Bronchial epithelial cell (primary cell): Measurements from ENCODE around the gene CHD9. TPM values are rescaled to one million over a fixed set of nuclear protein-coding genes. Genes with fewer than 3 reads are reported as not detected.
"Not testable (repeated sequence)": the region's sequence is repeated elsewhere in the genome, so short reads cannot be mapped to it uniquely, and the experiment has no call there.

ENCODE experiments used
- DNase-seq: peaks from one replicate; pipeline ENCODE4 v3.0.0-alpha.2; 2010; ENCODE audit warnings: low read depth
- FAIRE-seq: peaks from 2 replicates; lab custom pipeline; 2011; peaks lifted over from hg19 to GRCh38; lab: Jason Lieb, UNC
- H3K27me3 ChIP-seq: 2 replicates; pipeline ENCODE4 v1.5.1; 2011; ENCODE audit warnings: low read length; ENCODE audit not compliant: control insufficient read depth, insufficient read depth
- H3K36me3 ChIP-seq: 2 replicates; pipeline ENCODE4 v1.5.1; 2011; ENCODE audit warnings: low read length; ENCODE audit not compliant: control insufficient read depth, insufficient read depth
- H3K4me3 ChIP-seq: 2 replicates; pipeline ENCODE4 v1.5.1; 2011; ENCODE audit warnings: mild to moderate bottlenecking, low read depth, low read length, control low read depth
- CTCF ChIP-seq: IDR thresholded peaks from 2 replicates; pipeline ENCODE4 v1.5.1; 2011; ENCODE audit warnings: mild to moderate bottlenecking, moderate library complexity, low read length, control low read depth, inconsistent platforms; ENCODE audit not compliant: insufficient read depth, severe bottlenecking
- total RNA-seq: library from RNA; depleted of rRNA; stranded (reverse); fragments of >200 nt; gene quantifications from 2 replicates; pipeline ENCODE4 v1.2.1, GENCODE V29; 2014

Gene CHD9
- total RNA-seq, 1 donor from 2014 or later: 35.3 TPM

- Histone ChIP-seq H3K36me3 (no peaks in the 10 kb centered on the region), H3K4me3 (no peak overlapping the region), H3K27me3 (no peaks in the 10 kb centered on the region)
- no peak for TF ChIP-seq CTCF
- DNase-seq (no peak), FAIRE-seq (no peak)
Measured at GRCh38 chr16:53036066-53036465, 18.7 kb upstream of the CHD9 start.

- H3K36me3 ChIP-seq, H3K4me3 ChIP-seq, FAIRE-seq, H3K27me3 ChIP-seq, DNase-seq: not testable (repeated sequence)
Measured at GRCh38 chr16:53036711-53037110, 18.1 kb upstream of the CHD9 start.

GRCh38 chr16:53040788-53041187, 14.0 kb upstream of the CHD9 start:
- Histone ChIP-seq H3K36me3 (no peaks in the 10 kb centered on the region), H3K4me3 (no peak overlapping the region), H3K27me3 (no peaks in the 10 kb centered on the region)
- no peak for TF ChIP-seq CTCF
- DNase-seq: no peak
- no peak for FAIRE-seq

- peak; percentile 89 for DNase-seq
- H3K4me3 ChIP-seq: no peak overlapping the region
- no peaks in the 10 kb centered on the region for H3K36me3 ChIP-seq
- no peaks in the 10 kb centered on the region for H3K27me3 ChIP-seq
- FAIRE-seq: peak; percentile 52
- TF ChIP-seq CTCF: no peak
Measured at GRCh38 chr16:53041320-53042051, 13.3 kb upstream of the CHD9 start.

GRCh38 chr16:53042235-53042701, 12.5 kb upstream of the CHD9 start:
- no peak for DNase-seq
- no peak for FAIRE-seq
- TF ChIP-seq CTCF: no peak
- Histone ChIP-seq H3K27me3 (no peaks in the 10 kb centered on the region), H3K4me3 (no peak overlapping the region), H3K36me3 (no peaks in the 10 kb centered on the region)

GRCh38 chr16:53043428-53043831, 11.4 kb upstream of the CHD9 start:
- DNase-seq: no peak
- Histone ChIP-seq H3K36me3 (no peaks in the 10 kb centered on the region), H3K4me3 (no peak overlapping the region), H3K27me3 (no peaks in the 10 kb centered on the region)
- no peak for FAIRE-seq
- no peak for TF ChIP-seq CTCF
